Body of pancreas (tissue), 4 donors: Measurements from ENCODE around the gene ARHGEF37. TPM values are rescaled to one million over a fixed set of nuclear protein-coding genes. Genes with fewer than 3 reads are reported as not detected.

ENCODE experiments used
- ATAC-seq: fragments of 150-250 bp; one replicate; pipeline ENCODE4 v1.9.1; 2016
- DNase-seq, 4 donors: peaks; one replicate each; pipeline ENCODE4 v3.0.0-alpha.2; 2019
- H3K27ac ChIP-seq, 4 donors: fragments of 200-600 bp; sonication (generic); 1 replicate in 3 of 4; 2 replicates in 1 of 4; pipeline versions ENCODE4 v1.5.1 to v1.6.1; 2016 to 2019; ENCODE audit warnings: mild to moderate bottlenecking in 1 of 4, mixed read lengths in 1 of 4, moderate library complexity in 1 of 4
- H3K27me3 ChIP-seq, 2 donors: fragments of 200-600 bp; sonication (generic); one replicate each; pipeline ENCODE4 v1.6.0; 2016; ENCODE audit warnings: mild to moderate bottlenecking in 1 of 2
- H3K36me3 ChIP-seq, 2 donors: fragments of 200-600 bp; sonication (generic); replicated peaks in 1 of 2; 2 replicates each; pipeline ENCODE4 v1.5.1; 2016; ENCODE audit warnings: low read depth in 2 of 2; ENCODE audit not compliant: insufficient read depth in 1 of 2
- H3K4me1 ChIP-seq: fragments of 200-600 bp; sonication (generic); one replicate; pipeline ENCODE4 v1.6.0; 2016
- H3K4me3 ChIP-seq, 2 donors: fragments of 200-600 bp; sonication (generic); 1 replicate in 1 of 2; 2 replicates in 1 of 2; pipeline ENCODE4 v1.5.1; 2016 to 2019
- H3K9me3 ChIP-seq, 3 donors: fragments of 200-600 bp; sonication (generic); 1 replicate in 2 of 3; 2 replicates in 1 of 3; pipeline ENCODE4 v1.5.1; 2016
- POLR2A ChIP-seq, 3 donors: fragments of 450-650 bp; IDR thresholded peaks; one replicate each; pipeline ENCODE4 v1.6.1; 2016; ENCODE audit warnings: antibody characterized with exemption in 3 of 3, mild to moderate bottlenecking in 2 of 3
- WGBS, 2 donors: methylation state at CpG; one replicate each; pipeline ENCODE4 v1.1.5; 2017; 5-methylcytosine and 5-hydroxymethylcytosine counted together
- intact Hi-C: fragments of 100-400 bp; cut with DNase I; formaldehyde crosslinking; loops from one replicate; pipeline ENCODE4 v1.15.1; 2023
- total RNA-seq, 2 donors: library from RNA; depleted of rRNA; stranded (reverse); fragments of >200 nt; gene quantifications; one replicate each; pipeline ENCODE4 v1.1.0, GENCODE V29; 2016
- TF ChIP-seq, protein P1 (sequence below), 7 experiments: fragments of 450-650 bp in 4 of 7; fragments of 200-600 bp in 3 of 7; sonication (generic) in 3 of 7; IDR thresholded peaks; one replicate each; pipeline ENCODE4 v1.5.1; 2016 to 2019; ENCODE audit warnings: antibody characterized with exemption in 7 of 7

ARHGEF37 gene
- total RNA-seq, 2 donors from 2014 or later: 5.9 to 14.0 TPM

GRCh38 chr5:149629421-149629820 is 48.1 kb downstream of the ARHGEF37 start:
- no peak for DNase-seq
- 92 to 94% methylated on average over 5 of the region's 5 CpGs for WGBS, 2 donors
- intact Hi-C loops: no loop called here
- Histone ChIP-seq H3K36me3 (peaks cover 0 to 3% of the 10 kb centered on the region in 2 donors), H3K27ac (no peak overlapping the region), H3K4me3 (no peak overlapping the region), H3K9me3 (no peaks in the 10 kb centered on the region), H3K4me1 (peaks cover 8% of the 10 kb centered on the region), H3K27me3 (no peaks in the 10 kb centered on the region)
- TF ChIP-seq POLR2A (IDR thresholded peaks at IDR 0.05): no peak
- TF ChIP-seq, protein P1, sequence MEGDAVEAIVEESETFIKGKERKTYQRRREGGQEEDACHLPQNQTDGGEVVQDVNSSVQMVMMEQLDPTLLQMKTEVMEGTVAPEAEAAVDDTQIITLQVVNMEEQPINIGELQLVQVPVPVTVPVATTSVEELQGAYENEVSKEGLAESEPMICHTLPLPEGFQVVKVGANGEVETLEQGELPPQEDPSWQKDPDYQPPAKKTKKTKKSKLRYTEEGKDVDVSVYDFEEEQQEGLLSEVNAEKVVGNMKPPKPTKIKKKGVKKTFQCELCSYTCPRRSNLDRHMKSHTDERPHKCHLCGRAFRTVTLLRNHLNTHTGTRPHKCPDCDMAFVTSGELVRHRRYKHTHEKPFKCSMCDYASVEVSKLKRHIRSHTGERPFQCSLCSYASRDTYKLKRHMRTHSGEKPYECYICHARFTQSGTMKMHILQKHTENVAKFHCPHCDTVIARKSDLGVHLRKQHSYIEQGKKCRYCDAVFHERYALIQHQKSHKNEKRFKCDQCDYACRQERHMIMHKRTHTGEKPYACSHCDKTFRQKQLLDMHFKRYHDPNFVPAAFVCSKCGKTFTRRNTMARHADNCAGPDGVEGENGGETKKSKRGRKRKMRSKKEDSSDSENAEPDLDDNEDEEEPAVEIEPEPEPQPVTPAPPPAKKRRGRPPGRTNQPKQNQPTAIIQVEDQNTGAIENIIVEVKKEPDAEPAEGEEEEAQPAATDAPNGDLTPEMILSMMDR (IDR thresholded peaks at IDR 0.05): no peak
- no peak for ATAC-seq

DNA sequence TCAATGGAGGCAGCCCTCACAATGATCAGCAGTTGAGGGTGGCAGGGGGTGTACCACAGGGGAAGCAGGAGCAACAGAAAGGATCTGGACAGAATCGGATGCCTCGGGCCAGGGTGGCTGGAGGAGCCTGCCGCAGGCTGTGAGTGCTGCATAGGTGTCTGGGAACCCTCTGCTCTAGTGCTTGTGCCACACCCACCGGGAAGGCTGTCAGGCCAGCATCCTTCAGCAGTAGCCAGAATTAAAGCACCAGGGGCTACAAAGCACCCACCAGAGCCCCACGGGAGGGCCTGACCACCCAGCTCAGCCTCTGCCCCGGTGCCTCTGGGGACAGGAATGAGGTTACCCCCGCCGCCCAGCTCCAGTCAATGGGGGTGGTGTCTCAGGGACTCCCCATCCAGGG is 49.0 kb downstream of the ARHGEF37 start:
- H3K9me3 ChIP-seq: no peaks in the 10 kb centered on the region
- H3K4me1 ChIP-seq: peaks cover 8% of the 10 kb centered on the region
- 92% methylated on average over 3 to 8 of the region's 8 CpGs for whole genome bisulfite sequencing, 2 donors
- no peak overlapping the region for H3K27ac ChIP-seq
- no peak overlapping the region for H3K4me3 ChIP-seq
- DNase-seq (no peak), ATAC-seq (no peak)
- TF ChIP-seq POLR2A (IDR thresholded peaks at IDR 0.05): no peak
- TF ChIP-seq, protein P1 (IDR thresholded peaks at IDR 0.05): no peak
- H3K36me3 ChIP-seq: peaks cover 0 to 3% of the 10 kb centered on the region in 2 donors
- no peaks in the 10 kb centered on the region for H3K27me3 ChIP-seq
- intact Hi-C loops: loop anchor here (10.0 kb wide), 1 partner anchor 364 kb away; no protein-coding TSS in a partner anchor

- Histone ChIP-seq H3K36me3 (no peaks in the 10 kb centered on the region), H3K27me3 (no peaks in the 10 kb centered on the region), H3K4me3 (no peak overlapping the region), H3K27ac (no peak overlapping the region), H3K9me3 (no peaks in the 10 kb centered on the region), H3K4me1 (peaks cover 8% of the 10 kb centered on the region)
- TF ChIP-seq, protein P1 (IDR thresholded peaks at IDR 0.05): no peak
- TF ChIP-seq POLR2A (IDR thresholded peaks at IDR 0.05): no peak
- DNase-seq (no peak), ATAC-seq (no peak)
- intact Hi-C loops: loop anchor here (10.0 kb wide), 1 partner anchor 363 kb away; no protein-coding TSS in a partner anchor
- WGBS, 2 donors: 96 to 100% methylated on average over 2 of the region's 2 CpGs
Observed at GRCh38 chr5:149631506-149631905, 50.2 kb downstream of the ARHGEF37 start.

- H3K27ac ChIP-seq: no peak overlapping the region
- H3K4me1 ChIP-seq: peaks cover 8% of the 10 kb centered on the region
- no peaks in the 10 kb centered on the region for H3K27me3 ChIP-seq
- no peak overlapping the region for H3K4me3 ChIP-seq
- H3K36me3 ChIP-seq: no peaks in the 10 kb centered on the region
- DNase-seq (peak in 1 of 4 donors; percentile 23), ATAC-seq (no peak)
- no peaks in the 10 kb centered on the region for H3K9me3 ChIP-seq
- 73 to 78% methylated on average over 5 to 12 of the region's 12 CpGs for WGBS, 2 donors
- TF ChIP-seq, protein P1 (IDR thresholded peaks at IDR 0.05): no peak
- no peak for TF ChIP-seq POLR2A (IDR thresholded peaks at IDR 0.05)
- intact Hi-C loops: loop anchor here (10.0 kb wide), 1 partner anchor 362 kb away; no protein-coding TSS in a partner anchor
Observed at GRCh38 chr5:149632311-149633251, 51.3 kb downstream of the ARHGEF37 start.
